ENCODE data around the gene WNK2. TPM values are rescaled to one million over a fixed set of nuclear protein-coding genes. Genes with fewer than 3 reads are reported as not detected.

Gene WNK2
- total and polyA plus RNA-seq, 2 of the 4 experiments (the other 2 are of a cell fraction): not detected

DNA sequence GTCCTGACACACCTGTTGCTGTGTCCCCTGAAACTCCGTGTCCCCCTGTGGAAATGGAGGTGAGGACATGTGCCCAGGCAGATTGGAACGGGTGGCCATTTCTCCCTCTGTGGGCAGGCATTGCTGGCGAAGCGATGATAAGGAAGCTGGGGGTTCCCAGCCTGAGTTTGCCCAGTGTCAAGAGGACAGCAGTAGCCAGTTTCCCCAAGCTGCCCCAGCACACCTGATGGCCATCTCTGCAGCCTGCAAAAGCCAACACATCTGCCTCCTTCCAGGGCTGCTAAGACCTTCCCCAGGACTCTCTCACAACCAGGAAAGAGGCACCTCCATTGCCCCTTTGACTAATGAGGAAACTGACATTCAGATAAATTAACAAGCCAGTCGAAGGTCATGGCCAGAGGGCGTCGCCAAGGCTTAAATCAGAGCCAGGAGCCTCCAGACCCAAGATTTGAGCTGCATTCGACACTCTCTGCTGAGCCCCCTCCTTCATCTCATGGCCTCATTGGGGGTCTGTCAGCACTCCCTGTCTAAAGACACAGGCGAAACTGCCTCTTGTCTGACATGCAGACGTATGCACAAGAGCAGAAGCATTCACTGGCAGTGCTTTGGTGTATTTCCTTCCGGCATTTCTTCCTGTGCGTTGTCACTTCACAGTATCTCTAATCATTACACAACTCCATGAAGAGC is 10.4 kb upstream of the WNK2 start:
- H2BK5ac ChIP-seq (ENCODE audit: low read depth, low read length, poor library complexity, severe bottlenecking): no peak overlapping the region
- WGBS, 2 experiments (ENCODE audit: extremely low coverage in 2 of 2, insufficient read length in 1 of 2): 25% methylated on average over 7 of the region's 12 CpGs; no CpG with 5 or more reads in 1 of the 2 experiments
- H3K4me3 ChIP-seq (ENCODE audit: insufficient read depth, low read depth, low read length): no peak overlapping the region
- H4K91ac ChIP-seq (ENCODE audit: insufficient read depth, low read depth, low read length): no peak overlapping the region
- H3K27me3 ChIP-seq (ENCODE audit: control insufficient read depth, insufficient read depth, low read length): peaks cover 41% of the 10 kb centered on the region
- in situ Hi-C loops (cut with MboI; ENCODE audit: low sequenced_read_pairs) (loop anchor here (25.0 kb wide), 1 partner anchor 789 kb away; the partner anchor contains the start of gene BARX1), dilution Hi-C loops (cut with HindIII; ENCODE audit: low sequenced_read_pairs, unreplicated experiment) (no loop called here), intact Hi-C loops (cut with micrococcal nuclease) (no loop called here)
- no peak overlapping the region for H3K18ac ChIP-seq (ENCODE audit: low read depth, low read length)
- H3K4ac ChIP-seq (ENCODE audit: low read depth, low read length): no peak overlapping the region
- H3K27ac ChIP-seq (ENCODE audit: insufficient read depth, low read length): no peak overlapping the region
- no peak overlapping the region for H3K14ac ChIP-seq (replicated peaks; ENCODE audit: low read depth, low read length)
- ChIA-PET CTCF (no interaction called here), POLR2A (ENCODE audit: unreplicated experiment) (no interaction called here)
- no peaks in the 10 kb centered on the region for H3K4me1 ChIP-seq (ENCODE audit: control insufficient read depth, insufficient read depth, low read length)
- no peak overlapping the region for H3K23ac ChIP-seq (ENCODE audit: low read depth, low read length)
- H2AK9ac ChIP-seq (replicated peaks; ENCODE audit: low read depth, low read length, poor library complexity): no peak overlapping the region
- no peaks in the 10 kb centered on the region for H3K36me3 ChIP-seq (ENCODE audit: control insufficient read depth, insufficient read depth, low read length)
- no peak overlapping the region for H3K56ac ChIP-seq (ENCODE audit: extremely low read depth, insufficient read depth, low read length)
- no peaks in the 10 kb centered on the region for H3K9me1 ChIP-seq (ENCODE audit: insufficient read depth, low read length)
- H4K20me1 ChIP-seq (ENCODE audit: insufficient read depth, low read length): no peaks in the 10 kb centered on the region
- H2BK15ac ChIP-seq (ENCODE audit: low read depth, low read length): no peak overlapping the region
- H2BK20ac ChIP-seq (ENCODE audit: low read depth, low read length): no peak overlapping the region
- H4K8ac ChIP-seq (ENCODE audit: low read depth in 2 of 2, low read length in 2 of 2): no peak overlapping the region
- H2BK120ac ChIP-seq (ENCODE audit: low read depth, low read length): no peak overlapping the region
- no peak for ATAC-seq (ENCODE audit: low read depth)
- TF ChIP-seq USF2 (IDR thresholded peaks at IDR 0.05; ENCODE audit: low read depth, low read length): no peak
- DNase-seq: no peak
- no peak overlapping the region for H4K5ac ChIP-seq (ENCODE audit: low read depth, low read length)
- H3K4me2 ChIP-seq (ENCODE audit: low read depth, low read length): no peak overlapping the region
- H2AFZ ChIP-seq (replicated peaks; ENCODE audit: low read length, poor library complexity): no peak overlapping the region
- no peaks in the 10 kb centered on the region for H3K79me1 ChIP-seq (ENCODE audit: low read depth in 1 of 2, low read length in 2 of 2)
- no peak overlapping the region for H3K9ac ChIP-seq (ENCODE audit: low read depth, low read length)
- no peaks in the 10 kb centered on the region for H3K9me3 ChIP-seq (ENCODE audit: control insufficient read depth, insufficient read depth, low read length)
- no TSS peak for BruUV-seq (replicated peaks)
- no peak overlapping the region for H2AK5ac ChIP-seq (ENCODE audit: low read depth, low read length)

Data from IMR-90 (cell line).